ENCODE data around the gene JPH3. TPM values are rescaled to one million over a fixed set of nuclear protein-coding genes. Genes with fewer than 3 reads are reported as not detected.

Gene JPH3
- total RNA-seq, 2 experiments from 2014 or later: not detected

GRCh38 chr16:87709677-87710076 lies 107.4 kb downstream of the JPH3 start:
- Histone ChIP-seq H3K27ac (ENCODE audit: low read depth in 1 of 2, low read length in 2 of 2) (no peak overlapping the region), H3K9me3 (ENCODE audit: control insufficient read depth in 1 of 2, insufficient read depth in 1 of 2, low read length in 2 of 2) (no peaks in the 10 kb centered on the region), H3K36me3 (ENCODE audit: insufficient read depth, low read length) (peaks cover 66% of the 10 kb centered on the region), H3K4me1 (ENCODE audit: insufficient read depth, low read length) (peaks cover 31% of the 10 kb centered on the region), H3K4me3 (ENCODE audit: low read length) (no peak overlapping the region), H3K27me3 (ENCODE audit: control insufficient read depth in 1 of 2, insufficient read depth in 2 of 2, low read length in 2 of 2) (no peaks in the 10 kb centered on the region)
- ChIA-PET POLR2A (no interaction called here), CTCF (no interaction called here)
- Mint-ChIP-seq H3K36me3 (ENCODE audit: low read depth) (peaks cover 44% of the 10 kb centered on the region), H3K9me3 (no peaks in the 10 kb centered on the region), H3K27me3 (no peaks in the 10 kb centered on the region), H3K4me1 (ENCODE audit: low read depth) (peaks cover 20% of the 10 kb centered on the region), H3K27ac (no peak overlapping the region), H3K4me3 (no peak overlapping the region)
- TF ChIP-seq CTCF (IDR thresholded peaks at IDR 0.05): no peak
- intact Hi-C loops (cut with DNase I, micrococcal nuclease): no loop called here
- ATAC-seq (ENCODE audit: poor library complexity) (no peak), DNase-seq (no peak)

GRCh38 chr16:87710887-87711286 lies 108.6 kb downstream of the JPH3 start:
- no peak for TF ChIP-seq CTCF (IDR thresholded peaks at IDR 0.05)
- CTCF ChIA-PET: no interaction called here
- Mint-ChIP-seq H3K27me3 (no peaks in the 10 kb centered on the region), H3K27ac (no peak overlapping the region), H3K4me1 (ENCODE audit: low read depth) (peaks cover 31% of the 10 kb centered on the region), H3K9me3 (no peaks in the 10 kb centered on the region), H3K36me3 (ENCODE audit: low read depth) (peaks cover 55% of the 10 kb centered on the region), H3K4me3 (no peak overlapping the region)
- peaks cover 36% of the 10 kb centered on the region for H3K4me1 ChIP-seq (ENCODE audit: insufficient read depth, low read length)
- ATAC-seq (ENCODE audit: poor library complexity) (no peak), DNase-seq (no peak)
- H3K27ac ChIP-seq (ENCODE audit: low read depth in 1 of 2, low read length in 2 of 2): no peak overlapping the region
- H3K27me3 ChIP-seq (ENCODE audit: control insufficient read depth in 1 of 2, insufficient read depth in 2 of 2, low read length in 2 of 2): no peaks in the 10 kb centered on the region
- H3K36me3 ChIP-seq (ENCODE audit: insufficient read depth, low read length): peaks cover 68% of the 10 kb centered on the region
- POLR2A ChIA-PET: interaction anchor here (0.5 kb wide), 1 partner anchor 157 kb away, joined by 3 read pairs; no protein-coding TSS in a partner anchor
- intact Hi-C loops (cut with DNase I, micrococcal nuclease): no loop called here
- no peaks in the 10 kb centered on the region for H3K9me3 ChIP-seq (ENCODE audit: control insufficient read depth in 1 of 2, insufficient read depth in 1 of 2, low read length in 2 of 2)
- no peak overlapping the region for H3K4me3 ChIP-seq (ENCODE audit: low read length)

- peaks cover 65% of the 10 kb centered on the region for H3K36me3 ChIP-seq (ENCODE audit: insufficient read depth, low read length)
- intact Hi-C loops (cut with DNase I, micrococcal nuclease): no loop called here
- DNase-seq (no peak), ATAC-seq (ENCODE audit: poor library complexity) (no peak)
- CTCF ChIA-PET: no interaction called here
- no peak overlapping the region for H3K4me3 Mint-ChIP-seq
- no peaks in the 10 kb centered on the region for H3K27me3 ChIP-seq (ENCODE audit: control insufficient read depth in 1 of 2, insufficient read depth in 2 of 2, low read length in 2 of 2)
- H3K36me3 Mint-ChIP-seq (ENCODE audit: low read depth): peaks cover 60% of the 10 kb centered on the region
- no peaks in the 10 kb centered on the region for H3K9me3 ChIP-seq (ENCODE audit: control insufficient read depth in 1 of 2, insufficient read depth in 1 of 2, low read length in 2 of 2)
- no peaks in the 10 kb centered on the region for H3K27me3 Mint-ChIP-seq
- no peaks in the 10 kb centered on the region for H3K9me3 Mint-ChIP-seq
- peaks cover 36% of the 10 kb centered on the region for H3K4me1 ChIP-seq (ENCODE audit: insufficient read depth, low read length)
- POLR2A ChIA-PET: interaction anchor here (0.7 to 2.1 kb wide), 2 partner anchors 9 to 11 kb away, joined by 3 to 11 read pairs; no protein-coding TSS in a partner anchor
- H3K4me3 ChIP-seq (ENCODE audit: low read length): no peak overlapping the region
- no peak for TF ChIP-seq CTCF (IDR thresholded peaks at IDR 0.05)
- peak overlapping the region in 1 of 2 donors; percentile 16 for H3K27ac ChIP-seq (ENCODE audit: low read depth in 1 of 2, low read length in 2 of 2)
- peak overlapping the region; percentile 83 for H3K27ac Mint-ChIP-seq
- H3K4me1 Mint-ChIP-seq (ENCODE audit: low read depth): peaks cover 31% of the 10 kb centered on the region
Observed at GRCh38 chr16:87712184-87712762, 110.0 kb downstream of the JPH3 start.

Measured in CD4-positive, alpha-beta T cell (primary cell).